AML-193 (cell line): ENCODE data around the gene OMA1.

Source experiments
- DNase-seq, 2 experiments: peaks; one replicate each; lab custom pipeline; 2025; lab: John Stamatoyannopoulos, UW

Gene OMA1

DNA sequence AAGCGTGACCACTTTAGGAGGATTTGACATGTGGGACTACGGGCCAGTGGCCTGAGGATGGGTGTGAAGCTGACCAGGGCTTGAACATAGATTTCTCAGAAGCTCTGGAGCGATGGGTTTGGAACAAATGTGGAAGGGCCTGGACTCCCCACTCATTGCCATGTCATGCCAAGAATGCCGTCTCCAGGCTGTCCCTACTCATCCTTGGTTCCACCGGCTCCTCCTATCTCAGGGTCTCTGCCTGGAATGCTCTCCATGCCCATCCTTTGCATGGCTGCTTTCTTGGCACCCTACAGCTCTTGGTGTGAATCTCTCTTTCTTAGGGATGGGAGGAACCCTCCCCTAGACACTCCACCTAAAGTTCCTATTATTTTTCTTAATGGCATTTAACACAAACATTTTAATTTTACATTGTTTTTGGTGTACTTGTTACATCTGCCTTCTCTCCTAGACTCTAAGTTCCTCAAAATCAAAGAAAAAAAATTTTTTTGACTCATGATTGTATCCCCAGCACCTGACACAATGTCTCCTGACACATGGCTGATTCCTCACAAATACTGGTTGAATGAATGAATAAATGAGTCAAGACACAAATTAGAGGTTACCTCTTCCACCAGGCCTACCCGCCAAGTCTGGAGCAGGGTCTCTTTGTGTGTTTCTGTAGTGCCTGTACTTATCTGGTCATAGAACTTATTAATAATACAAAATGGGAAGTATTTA, 114.5 kb downstream of the OMA1 start:
- no peak for DNase-seq
